IMR-90 (cell line): ENCODE data around the gene GPR37. TPM values are rescaled to one million over a fixed set of nuclear protein-coding genes. Genes with fewer than 3 reads are reported as not detected.
A peak's percentile ranks its signal among the peaks of the same experiment; 100 is the strongest.

Experiments
- ATAC-seq: fragments of 200-7000 bp; cut with Tn5 transposase; 2 replicates; pipeline ENCODE4 v1.9.1; 2020; ENCODE audit warnings: low read depth, mild to moderate bottlenecking, moderate library complexity
- BruUV-seq: library from RNA; stranded (reverse); fragments of 400-500 nt; replicated peaks from 2 replicates; lab custom pipeline; 2021; lab: Mats Ljungman, UMichigan
- CTCF ChIA-PET: fragments of 300-600 bp; formaldehyde crosslinking; extraction: SDS; loops from one replicate; lab custom pipeline; 2021; ENCODE audit warnings: antibody characterized with exemption; lab: Yijun Ruan, JAX
- POLR2A ChIA-PET: fragments of 300-600 bp; sonication (Branson Sonifier 250); formaldehyde crosslinking; loops from one replicate; lab custom pipeline; 2022; ENCODE audit warnings: antibody characterized with exemption; ENCODE audit not compliant: unreplicated experiment; lab: Charles Lee
- DNase-seq: peaks from one replicate; pipeline ENCODE4 v3.0.0; 2013
- H2AFZ ChIP-seq: replicated peaks from 2 replicates; pipeline ENCODE3; 2013; ENCODE audit warnings: low read length, mild to moderate bottlenecking; ENCODE audit not compliant: poor library complexity
- H2AK5ac ChIP-seq: 2 replicates; pipeline ENCODE4 v1.6.1; 2013; ENCODE audit warnings: low read depth, low read length, inconsistent platforms
- H2AK9ac ChIP-seq: replicated peaks from 2 replicates; pipeline ENCODE3; 2013; ENCODE audit warnings: mild to moderate bottlenecking, low read depth, low read length, moderate library complexity; ENCODE audit not compliant: poor library complexity
- H2BK120ac ChIP-seq: 2 replicates; pipeline ENCODE4 v1.6.1; 2013; ENCODE audit warnings: low read depth, low read length, inconsistent platforms
- H2BK15ac ChIP-seq: 3 replicates; pipeline ENCODE4 v1.6.1; 2013; ENCODE audit warnings: low read depth, low read length, inconsistent platforms
- H2BK20ac ChIP-seq: 2 replicates; pipeline ENCODE4 v1.6.1; 2013; ENCODE audit warnings: low read depth, mild to moderate bottlenecking, inconsistent platforms, low read length, moderate library complexity
- H2BK5ac ChIP-seq: 2 replicates; pipeline ENCODE4 v1.6.1; 2013; ENCODE audit warnings: mild to moderate bottlenecking, low read depth, low read length, inconsistent platforms; ENCODE audit not compliant: poor library complexity, severe bottlenecking
- H3K14ac ChIP-seq: replicated peaks from 2 replicates; pipeline ENCODE4 v1.6.1; 2013; ENCODE audit warnings: low read depth, low read length, inconsistent platforms
- H3K18ac ChIP-seq: 2 replicates; pipeline ENCODE4 v1.6.1; 2013; ENCODE audit warnings: low read depth, low read length, control low read depth
- H3K23ac ChIP-seq: 2 replicates; pipeline ENCODE4 v1.6.1; 2013; ENCODE audit warnings: low read depth, low read length, inconsistent platforms
- H3K27ac ChIP-seq: 2 replicates; pipeline ENCODE4 v1.5.1; 2013; ENCODE audit warnings: mild to moderate bottlenecking, control low read depth, low read length; ENCODE audit not compliant: insufficient read depth
- H3K27me3 ChIP-seq: 2 replicates; pipeline ENCODE4 v1.6.1; 2013; ENCODE audit warnings: low read length; ENCODE audit not compliant: control insufficient read depth, insufficient read depth
- H3K36me3 ChIP-seq: 2 replicates; pipeline ENCODE4 v1.6.1; 2013; ENCODE audit warnings: low read length, mixed read lengths; ENCODE audit not compliant: control insufficient read depth, insufficient read depth
- H3K4ac ChIP-seq: 2 replicates; pipeline ENCODE4 v1.6.1; 2013; ENCODE audit warnings: low read depth, low read length, inconsistent platforms
- H3K4me1 ChIP-seq: 2 replicates; pipeline ENCODE4 v1.6.1; 2013; ENCODE audit warnings: low read length, mixed read lengths; ENCODE audit not compliant: control insufficient read depth, insufficient read depth
- H3K4me2 ChIP-seq: 2 replicates; pipeline ENCODE4 v1.6.1; 2013; ENCODE audit warnings: low read depth, mild to moderate bottlenecking, control low read depth, low read length, moderate library complexity
- H3K4me3 ChIP-seq: 2 replicates; pipeline ENCODE4 v1.5.1; 2013; ENCODE audit warnings: low read depth, mild to moderate bottlenecking, control low read depth, low read length, moderate library complexity; ENCODE audit not compliant: insufficient read depth
- H3K56ac ChIP-seq: 2 replicates; pipeline ENCODE4 v1.6.1; 2013; ENCODE audit warnings: low read length, inconsistent platforms; ENCODE audit not compliant: insufficient read depth; ENCODE audit errors: extremely low read depth
- H3K79me1 ChIP-seq, 2 experiments: 2 replicates each; pipeline ENCODE4 v1.6.1; 2013; ENCODE audit warnings: low read length in 2 of 2, inconsistent platforms in 1 of 2, low read depth in 1 of 2
- H3K9ac ChIP-seq: 2 replicates; pipeline ENCODE4 v1.6.1; 2013; ENCODE audit warnings: low read depth, low read length, control low read depth
- H3K9me1 ChIP-seq: 2 replicates; pipeline ENCODE4 v1.6.1; 2013; ENCODE audit warnings: low read length, inconsistent platforms; ENCODE audit not compliant: insufficient read depth
- H3K9me3 ChIP-seq: 2 replicates; pipeline ENCODE4 v1.6.1; 2013; ENCODE audit warnings: low read length; ENCODE audit not compliant: control insufficient read depth, insufficient read depth
- H4K20me1 ChIP-seq: 2 replicates; pipeline ENCODE4 v1.6.1; 2013; ENCODE audit warnings: low read length, inconsistent platforms; ENCODE audit not compliant: insufficient read depth
- H4K5ac ChIP-seq: 2 replicates; pipeline ENCODE4 v1.6.1; 2013; ENCODE audit warnings: mild to moderate bottlenecking, low read depth, low read length, control low read depth
- H4K8ac ChIP-seq, 2 experiments: 2 replicates each; pipeline ENCODE4 v1.6.1; 2013; ENCODE audit warnings: low read depth in 2 of 2, low read length in 2 of 2, control low read depth in 1 of 2, inconsistent platforms in 1 of 2
- H4K91ac ChIP-seq: 2 replicates; pipeline ENCODE4 v1.6.1; 2013; ENCODE audit warnings: low read depth, low read length, inconsistent platforms; ENCODE audit not compliant: insufficient read depth
- BHLHE40 ChIP-seq: fragments of 150-350 bp; IDR thresholded peaks from 2 replicates; pipeline ENCODE4 v1.6.1; 2016; ENCODE audit warnings: mild to moderate bottlenecking, low read depth, low read length
- CEBPB ChIP-seq: IDR thresholded peaks from 2 replicates; pipeline ENCODE4 v1.6.1; 2012; ENCODE audit warnings: low read depth, low read length, improper control_type of control experiment
- CHD1 ChIP-seq: IDR thresholded peaks from 2 replicates; pipeline ENCODE4 v1.6.1; 2012; ENCODE audit warnings: low read depth, low read length, improper control_type of control experiment
- FOS ChIP-seq: fragments of 150-350 bp; IDR thresholded peaks from 2 replicates; pipeline ENCODE4 v1.6.1; 2016; ENCODE audit warnings: low read depth, low read length
- MAFK ChIP-seq: IDR thresholded peaks from 2 replicates; pipeline ENCODE4 v1.6.1; 2012; ENCODE audit warnings: low read depth, low read length, improper control_type of control experiment
- MAZ ChIP-seq: IDR thresholded peaks from 2 replicates; pipeline ENCODE4 v1.6.1; 2012; ENCODE audit warnings: low read depth, mild to moderate bottlenecking, low read length, improper control_type of control experiment, moderate library complexity, borderline replicate concordance
- MXI1 ChIP-seq: IDR thresholded peaks from 2 replicates; pipeline ENCODE4 v1.6.1; 2012; ENCODE audit warnings: low read depth, mild to moderate bottlenecking, low read length, moderate library complexity, borderline replicate concordance
- NFE2L2 ChIP-seq: fragments of 150-350 bp; IDR thresholded peaks from 2 replicates; pipeline ENCODE4 v1.6.1; 2016; ENCODE audit warnings: low read depth, mild to moderate bottlenecking, low read length
- RAD21 ChIP-seq: IDR thresholded peaks from 2 replicates; pipeline ENCODE4 v1.6.1; 2012; ENCODE audit warnings: low read length, improper control_type of control experiment
- RCOR1 ChIP-seq: IDR thresholded peaks from 2 replicates; pipeline ENCODE4 v1.6.1; 2012; ENCODE audit warnings: mild to moderate bottlenecking, low read length, improper control_type of control experiment; ENCODE audit not compliant: insufficient replicate concordance
- USF2 ChIP-seq: fragments of 150-350 bp; IDR thresholded peaks from 2 replicates; pipeline ENCODE4 v1.6.1; 2017; ENCODE audit warnings: mild to moderate bottlenecking, antibody characterized with exemption, low read length, low read depth
- WGBS, 2 experiments: methylation state at CpG; one replicate each; pipeline versions ENCODE4 v1.1.5 to v1.1.7; 2013; ENCODE audit warnings: missing lambda C conversion rate in 2 of 2; ENCODE audit not compliant: insufficient read length in 1 of 2; ENCODE audit errors: extremely low coverage in 2 of 2; 5-methylcytosine and 5-hydroxymethylcytosine counted together
- dilution Hi-C: fragments of 300-500 bp; cut with HindIII; formaldehyde crosslinking; loops from one replicate; pipeline ENCODE4 v1.14.3; 2018; ENCODE audit warnings: low sequenced_read_pairs; ENCODE audit not compliant: unreplicated experiment
- in situ Hi-C: fragments of 300-500 bp; cut with MboI; formaldehyde crosslinking; loops from 3 replicates; pipeline ENCODE4 v1.14.3; 2019; ENCODE audit warnings: low sequenced_read_pairs, inconsistent platforms, mixed read lengths
- intact Hi-C: fragments of 100-400 bp; cut with micrococcal nuclease; formaldehyde crosslinking; loops from 2 replicates; pipeline ENCODE4 v1.10.0; 2022
- polyA plus RNA-seq, 3 experiments: library from polyadenylated mRNA; depleted of rRNA; stranded (reverse); fragments of >200 nt; gene quantifications; 2 replicates each; pipeline ENCODE4 v1.2.3, GENCODE V29; 2012; ENCODE audit warnings: low replicate concordance in 1 of 3
- total RNA-seq: library from RNA; depleted of rRNA; stranded (reverse); fragments of >200 nt; gene quantifications from 2 replicates; pipeline ENCODE4 v1.2.3, GENCODE V29; 2012

GPR37 gene
- total and polyA plus RNA-seq, 2 of the 4 experiments (the other 2 are of a cell fraction), result 4.6 to 9.3 TPM

- CTCF ChIA-PET, result no interaction called here
- H2AFZ ChIP-seq, result no peak overlapping the region
- H3K23ac ChIP-seq, result no peak overlapping the region
- no peak overlapping the region for H3K4me3 ChIP-seq
- dilution Hi-C loops, result no loop called here
- ATAC-seq (no peak), DNase-seq (no peak)
- no peak overlapping the region for H2BK120ac ChIP-seq
- no peak overlapping the region for H2BK20ac ChIP-seq
- H3K4me2 ChIP-seq, result no peak overlapping the region
- no peaks in the 10 kb centered on the region for H3K27me3 ChIP-seq
- H4K91ac ChIP-seq, result no peak overlapping the region
- H2BK5ac ChIP-seq, result no peak overlapping the region
- TF ChIP-seq RAD21 (no peak), MAFK (no peak), CEBPB (no peak), RCOR1 (no peak), USF2 (no peak), BHLHE40 (no peak), MXI1 (no peak), CHD1 (no peak), NFE2L2 (no peak), FOS (no peak), MAZ (no peak)
- H4K5ac ChIP-seq, result no peak overlapping the region
- H2AK9ac ChIP-seq, result no peak overlapping the region
- in situ Hi-C loops, result no loop called here
- peaks cover 12% of the 10 kb centered on the region for H3K36me3 ChIP-seq
- POLR2A ChIA-PET, result no interaction called here
- peaks cover 4% of the 10 kb centered on the region for H3K4me1 ChIP-seq
- WGBS, 2 experiments, result no CpG with 5 or more reads among the region's 11 CpGs
- H3K56ac ChIP-seq, result no peak overlapping the region
- H3K4ac ChIP-seq, result no peak overlapping the region
- intact Hi-C loops, result no loop called here
- H3K9me1 ChIP-seq, result peaks cover 8% of the 10 kb centered on the region
- no peaks in the 10 kb centered on the region for H3K9me3 ChIP-seq
- no peak overlapping the region for H3K9ac ChIP-seq
- peaks cover 26% of the 10 kb centered on the region; the same call in 1 of the 2 replicates for H4K20me1 ChIP-seq
- no TSS peak for BruUV-seq
- H3K14ac ChIP-seq, result no peak overlapping the region
- no peak overlapping the region for H3K18ac ChIP-seq
- H3K27ac ChIP-seq, result no peak overlapping the region
- H2AK5ac ChIP-seq, result no peak overlapping the region
- H4K8ac ChIP-seq, result no peak overlapping the region
- H2BK15ac ChIP-seq, result 0 out of 3 replicates have a peak overlapping the region, but pooled peaks have one; percentile 31
- H3K79me1 ChIP-seq, result peaks cover 15 to 45% of the 10 kb centered on the region in 2 experiments
Measured at GRCh38 chr7:124747072-124747471, 18.5 kb downstream of the GPR37 start.
